NCI-H82 treated with DMSO at 0.1 percent for 48 hours (cell line): Measurements from ENCODE around the gene EIF4E1B.

Experiments
- DNase-seq: peaks from one replicate; lab custom pipeline; 2025; ENCODE audit not compliant: unreplicated experiment; lab: John Stamatoyannopoulos, UW

EIF4E1B gene

DNA sequence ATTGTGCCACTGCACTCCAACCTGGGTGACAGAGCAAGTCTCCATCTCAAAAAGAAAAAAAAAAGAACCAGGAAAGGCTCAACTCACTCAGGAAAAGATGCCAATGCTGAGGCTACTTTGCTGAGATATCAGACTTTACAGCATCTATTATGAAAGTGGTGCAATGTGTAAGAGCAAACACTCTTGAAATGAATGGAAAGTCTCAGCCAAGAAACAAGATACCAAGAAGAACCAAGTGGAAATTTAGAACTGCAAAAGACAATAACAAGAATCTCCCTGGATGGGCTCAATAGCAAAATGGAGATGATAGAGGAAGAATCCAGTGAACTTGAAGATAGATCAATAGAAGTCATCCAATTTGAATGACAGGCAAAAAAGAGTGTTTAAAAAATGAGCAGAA, 54.5 kb downstream of the EIF4E1B start:
- DNase-seq, result no peak

DNA sequence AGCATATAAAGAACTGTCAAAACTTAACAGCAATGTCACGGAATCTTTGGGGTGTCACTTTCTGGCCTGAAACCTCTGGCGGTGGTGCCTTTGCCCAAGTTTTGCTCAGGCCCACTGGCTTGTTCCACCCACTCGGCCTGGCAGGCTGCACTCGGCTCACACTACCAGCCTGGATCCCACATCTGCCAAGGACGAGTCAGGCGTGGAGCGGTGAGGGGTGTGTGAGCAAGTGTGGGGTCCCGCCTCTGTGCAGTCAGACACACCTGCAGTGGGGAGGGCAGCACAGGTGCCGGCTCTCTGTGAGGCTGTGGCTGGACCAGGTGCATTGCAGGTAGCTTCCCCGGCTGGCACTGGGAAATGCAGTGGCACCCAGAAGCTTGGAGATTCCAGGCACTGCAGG, 56.8 kb downstream of the EIF4E1B start:
- no peak for DNase-seq

- DNase-seq, result no peak
Observed at GRCh38 chr5:176687881-176688280, 57.4 kb downstream of the EIF4E1B start.

- DNase-seq, result no peak
Observed at GRCh38 chr5:176690911-176691310, 60.4 kb downstream of the EIF4E1B start.

DNA sequence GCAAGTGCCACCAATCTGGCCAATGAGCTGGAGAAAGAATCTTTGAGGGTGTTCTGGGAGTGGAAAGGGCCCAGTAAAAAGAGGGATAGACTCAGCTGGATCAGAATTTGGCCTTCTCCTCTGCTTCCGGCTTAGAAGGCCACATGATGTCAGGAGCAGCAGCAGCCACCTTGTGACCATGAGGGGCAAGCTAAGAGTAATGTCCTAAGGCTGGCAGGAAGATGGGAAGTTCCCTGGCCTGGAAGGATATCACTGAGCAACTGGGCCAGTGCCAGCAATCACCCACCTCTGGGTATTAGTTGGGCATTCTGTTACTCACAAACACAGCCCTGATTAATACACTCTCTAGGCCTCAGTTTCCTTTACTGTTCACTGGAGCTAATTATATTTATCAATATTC, 61.0 kb downstream of the EIF4E1B start:
- DNase-seq, result no peak

DNA sequence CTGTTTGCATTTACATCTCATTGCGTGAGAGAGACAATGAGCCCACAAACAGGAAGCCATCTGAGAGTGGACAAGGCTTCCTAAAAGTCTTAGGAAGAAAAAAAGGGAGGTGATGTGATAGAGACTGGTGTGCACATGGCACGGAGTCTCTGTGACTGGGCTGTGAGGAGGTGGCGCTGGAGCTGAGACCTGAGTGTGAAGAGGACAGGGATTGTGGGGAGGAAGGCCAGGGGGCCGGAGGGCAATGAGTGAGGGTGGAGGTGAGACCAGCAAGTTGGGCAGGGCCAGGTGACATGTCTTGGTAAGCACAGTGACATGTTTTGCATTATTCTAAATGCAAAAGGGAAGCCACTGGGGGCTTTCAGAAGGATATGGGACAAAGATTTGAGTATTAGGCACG, 61.9 kb downstream of the EIF4E1B start:
- no peak for DNase-seq

GRCh38 chr5:176692839-176693476, 62.5 kb downstream of the EIF4E1B start:
- DNase-seq, result no peak

- no peak for DNase-seq
Observed at GRCh38 chr5:176693477-176693851, 63.0 kb downstream of the EIF4E1B start.

GRCh38 chr5:176694146-176694545, 63.7 kb downstream of the EIF4E1B start:
- DNase-seq, result no peak

DNA sequence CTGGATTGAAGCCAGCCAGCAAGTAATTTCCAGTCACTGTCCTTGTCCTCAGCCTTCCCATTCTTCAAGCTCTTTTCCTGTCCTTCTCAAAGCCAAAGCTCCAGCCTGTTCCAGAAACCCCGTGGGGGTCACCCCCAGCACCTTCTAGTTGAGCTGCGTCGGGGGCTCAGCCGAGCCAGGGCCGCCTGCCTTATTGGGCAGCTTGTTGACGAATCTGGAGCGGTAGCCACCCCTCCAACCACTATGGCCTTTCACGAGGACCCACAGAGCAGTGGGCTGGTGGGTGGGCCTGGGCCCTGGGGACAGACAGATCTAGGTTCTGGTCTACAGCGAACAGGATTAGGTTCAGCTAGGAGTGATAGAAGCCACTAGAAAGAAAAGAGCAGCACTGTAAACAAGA, 64.2 kb downstream of the EIF4E1B start:
- no peak for DNase-seq

- DNase-seq, result no peak
Observed at GRCh38 chr5:176695073-176695472, 64.6 kb downstream of the EIF4E1B start.
